Stomach (tissue), 9 donors: ENCODE results near the gene STK39. TPM values are rescaled to one million over a fixed set of nuclear protein-coding genes. Genes with fewer than 3 reads are reported as not detected.

ENCODE experiments used
- DNase-seq, 2 donors: peaks; one replicate each; pipeline versions ENCODE4 v3.0.0 to v3.0.0-alpha.2; 2013 to 2019
- H3K27ac ChIP-seq, 5 donors: fragments of 200-600 bp in 4 of 5; sonication (generic) in 4 of 5; one replicate each; pipeline ENCODE4 v1.5.1; 2013 to 2019; ENCODE audit warnings: mild to moderate bottlenecking in 1 of 5, moderate library complexity in 1 of 5
- H3K27me3 ChIP-seq, 3 donors: fragments of 200-600 bp; sonication (generic); one replicate each; pipeline ENCODE4 v1.5.1; 2017 to 2019; ENCODE audit warnings: mixed run types in 1 of 3
- H3K36me3 ChIP-seq, 4 donors: fragments of 200-600 bp; sonication (generic); 1 replicate in 3 of 4; 2 replicates in 1 of 4; pipeline ENCODE4 v1.5.1; 2016 to 2019
- H3K4me1 ChIP-seq, 4 donors: fragments of 200-600 bp; sonication (generic); one replicate each; pipeline ENCODE4 v1.5.1; 2016 to 2019
- H3K4me3 ChIP-seq, 4 donors: fragments of 200-600 bp; sonication (generic) in 3 of 4; one replicate each; pipeline ENCODE4 v1.5.1; 2016 to 2019; ENCODE audit warnings: mild to moderate bottlenecking in 1 of 4
- H3K9me3 ChIP-seq, 4 donors: fragments of 200-600 bp; sonication (generic); one replicate each; pipeline ENCODE4 v1.5.1; 2016 to 2019
- CTCF ChIP-seq, 7 experiments: fragments of 450-650 bp in 4 of 7; fragments of 200-600 bp in 3 of 7; sonication (generic) in 3 of 7; IDR thresholded peaks; one replicate each; pipeline ENCODE4 v1.5.1; 2016 to 2019; ENCODE audit warnings: antibody characterized with exemption in 7 of 7, control low read depth in 2 of 7, mild to moderate bottlenecking in 1 of 7
- EP300 ChIP-seq: sonication (generic); formaldehyde crosslinking; IDR thresholded peaks from one replicate; pipeline ENCODE4 v1.6.1; 2017; ENCODE audit warnings: antibody characterized with exemption
- POLR2A ChIP-seq, 4 donors: fragments of 450-650 bp; IDR thresholded peaks; one replicate each; pipeline ENCODE4 v1.6.1; 2016; ENCODE audit warnings: antibody characterized with exemption in 4 of 4, control low read depth in 2 of 4, mild to moderate bottlenecking in 1 of 4, moderate library complexity in 1 of 4
- POLR2AphosphoS5 ChIP-seq, 3 donors: sonication (generic); formaldehyde crosslinking; IDR thresholded peaks; one replicate each; pipeline ENCODE4 v1.6.1; 2016; ENCODE audit warnings: antibody characterized with exemption in 3 of 3
- WGBS, 5 donors: extraction: QIAGEN DNeasy Blood & Tissue Kit in 3 of 5; methylation state at CpG; one replicate each; pipeline versions ENCODE4 v1.1.5 to v1.1.7; 2013 to 2018; 5-methylcytosine and 5-hydroxymethylcytosine counted together
- intact Hi-C: fragments of 100-400 bp; cut with DNase I; formaldehyde crosslinking; loops from one replicate; pipeline ENCODE4 v1.15.1; 2023; ENCODE audit warnings: low total_unique reads
- polyA plus RNA-seq, 3 donors: library from polyadenylated mRNA; stranded (reverse); fragments of 200-250 nt; gene quantifications; one replicate each; pipeline ENCODE4 v1.2.3, GENCODE V29; 2013
- total RNA-seq, 5 donors: library from RNA; depleted of rRNA; stranded (reverse); fragments of >200 nt; gene quantifications; one replicate each; pipeline versions ENCODE4 v1.1.0 to v1.2.3, GENCODE V29; 2014 to 2016
- donor health status: healthy with polysubstance abuse.
- donor health status: Bipolar disorder and iron deficiency.
- donor health status: healthy.

STK39 gene
- total and polyA plus RNA-seq, 8 donors: 18.3 to 60.7 (median 33.3) TPM

GRCh38 chr2:168208652-168209051 lies 38.7 kb downstream of the STK39 start:
- Histone ChIP-seq H3K36me3 (no peaks in the 10 kb centered on the region), H3K27ac (no peak overlapping the region), H3K9me3 (no peaks in the 10 kb centered on the region), H3K4me1 (peaks cover 9 to 55% (median 26%) of the 10 kb centered on the region in 4 donors), H3K27me3 (no peaks in the 10 kb centered on the region), H3K4me3 (no peak overlapping the region)
- TF ChIP-seq POLR2A (IDR thresholded peaks at IDR 0.05) (no peak), POLR2AphosphoS5 (IDR thresholded peaks at IDR 0.05) (peak in 1 of 3 donors; percentile 39)
- intact Hi-C loops: no loop called here
- DNase-seq: peak in 1 of 2 donors; percentile 62
- WGBS, 5 donors: 89 to 95% (median 94%) methylated on average over 2 of the region's 2 CpGs

GRCh38 chr2:168207851-168208250 lies 39.5 kb downstream of the STK39 start:
- no peaks in the 10 kb centered on the region for H3K27me3 ChIP-seq
- H3K27ac ChIP-seq: no peak overlapping the region

GRCh38 chr2:168203762-168204693 lies 43.4 kb downstream of the STK39 start:
- 46 to 76% (median 62%) methylated on average over 15 of the region's 15 CpGs for WGBS, 5 donors
- no peaks in the 10 kb centered on the region for H3K36me3 ChIP-seq
- TF ChIP-seq CTCF (IDR thresholded peaks at IDR 0.05) (no peak), POLR2A (IDR thresholded peaks at IDR 0.05) (no peak), EP300 (no peak), POLR2AphosphoS5 (IDR thresholded peaks at IDR 0.05) (no peak)
- DNase-seq: no peak
- no peak overlapping the region for H3K4me3 ChIP-seq
- H3K27ac ChIP-seq: peak overlapping the region in 4 of 5 donors; percentile 11 to 66 (median 50)
- H3K27me3 ChIP-seq: no peaks in the 10 kb centered on the region
- no peaks in the 10 kb centered on the region for H3K9me3 ChIP-seq
- H3K4me1 ChIP-seq: peaks cover 0 to 34% (median 19%) of the 10 kb centered on the region in 4 donors
- intact Hi-C loops: no loop called here

More at GRCh38 chr2:168207851-168208250, 39.5 kb downstream of the STK39 start:
- no peak for TF ChIP-seq CTCF (IDR thresholded peaks at IDR 0.05)
- Histone ChIP-seq H3K9me3 (no peaks in the 10 kb centered on the region), H3K4me3 (no peak overlapping the region), H3K36me3 (no peaks in the 10 kb centered on the region), H3K4me1 (peaks cover 9 to 51% (median 21%) of the 10 kb centered on the region in 4 donors)
- 78 to 89% (median 85%) methylated on average over 3 of the region's 3 CpGs for WGBS, 5 donors
- intact Hi-C loops: no loop called here
- no peak for DNase-seq

- no peaks in the 10 kb centered on the region for H3K27me3 ChIP-seq
- intact Hi-C loops: no loop called here
- WGBS, 5 donors: 69 to 81% (median 74%) methylated on average over 5 of the region's 5 CpGs
These were observed 45.7 kb downstream of the STK39 start for GRCh38 chr2:168201584-168202116.

More at GRCh38 chr2:168201584-168202116, 45.7 kb downstream of the STK39 start:
- Histone ChIP-seq H3K4me1 (peaks cover 9 to 53% (median 29%) of the 10 kb centered on the region in 4 donors), H3K27ac (peak overlapping the region in 3 of 5 donors; percentile 1 to 33 (median 22)), H3K4me3 (no peak overlapping the region), H3K36me3 (no peaks in the 10 kb centered on the region), H3K9me3 (no peaks in the 10 kb centered on the region)
- no peak for DNase-seq
- no peak for TF ChIP-seq CTCF (IDR thresholded peaks at IDR 0.05)
- TF ChIP-seq EP300: no peak
- no peak for TF ChIP-seq POLR2AphosphoS5 (IDR thresholded peaks at IDR 0.05)
